Measurements from ENCODE around the gene CDCA7.
"Not testable (repeated sequence)": the region's sequence is repeated elsewhere in the genome, so short reads cannot be mapped to it uniquely, and the experiment has no call there.

Gene CDCA7

DNA sequence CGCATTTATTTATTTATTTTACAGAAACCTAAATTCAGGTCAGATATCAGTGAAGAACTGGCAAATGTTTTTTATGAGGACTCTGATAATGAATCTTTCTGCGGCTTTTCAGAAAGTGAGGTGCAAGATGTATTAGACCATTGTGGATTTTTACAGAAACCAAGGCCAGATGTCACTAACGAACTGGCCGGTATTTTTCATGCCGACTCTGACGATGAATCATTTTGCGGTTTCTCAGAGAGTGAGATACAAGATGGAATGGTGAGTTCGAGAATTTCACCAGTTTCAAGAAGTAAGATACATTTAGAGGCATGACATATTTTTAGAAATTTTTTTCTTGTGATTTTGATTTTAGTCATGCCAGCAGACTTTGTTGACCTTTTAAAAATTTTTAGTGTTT is 4.6 kb downstream of the CDCA7 start:
- DNase-seq, result peak; percentile 24

DNA sequence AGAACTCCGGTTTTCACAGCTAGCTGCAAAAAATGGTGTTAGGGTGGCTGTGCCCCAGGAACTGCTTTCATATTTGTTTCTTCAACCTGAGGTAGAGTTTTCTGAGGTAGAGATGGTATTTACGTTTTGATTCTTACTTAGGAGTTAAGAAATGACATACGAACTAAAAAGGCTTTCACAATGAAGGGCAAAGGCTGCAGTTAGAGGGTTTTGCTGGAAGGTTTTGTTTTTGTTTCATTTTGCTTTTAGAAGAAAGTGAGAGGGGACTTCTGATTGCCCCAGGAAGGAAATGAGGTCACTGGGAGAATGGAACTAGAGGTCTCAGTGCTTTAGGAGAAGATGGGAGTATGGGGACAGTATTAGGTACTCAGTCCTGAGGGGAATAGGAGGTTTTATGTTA is 15.5 kb downstream of the CDCA7 start:
- no peak for DNase-seq

DNA sequence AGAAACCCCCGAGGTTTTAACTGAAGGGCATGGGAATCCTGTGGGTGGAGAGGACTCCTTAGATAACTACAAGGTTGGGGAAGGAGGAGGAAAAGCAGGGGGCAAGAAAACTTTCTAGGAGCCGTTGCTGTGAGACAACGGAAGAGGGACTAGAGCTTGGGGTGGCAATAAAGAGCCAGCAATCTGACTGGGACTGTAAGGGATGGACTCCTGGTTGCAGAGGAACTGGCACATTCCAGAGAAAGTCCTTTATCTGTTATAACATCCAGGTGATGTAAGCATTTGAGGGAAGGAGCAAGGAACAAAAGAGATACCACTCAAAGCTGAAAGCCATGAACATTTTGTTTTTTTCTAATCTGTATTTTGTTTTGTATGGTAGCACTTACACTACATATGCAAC is 16.4 kb downstream of the CDCA7 start:
- DNase-seq, result no peak

DNA sequence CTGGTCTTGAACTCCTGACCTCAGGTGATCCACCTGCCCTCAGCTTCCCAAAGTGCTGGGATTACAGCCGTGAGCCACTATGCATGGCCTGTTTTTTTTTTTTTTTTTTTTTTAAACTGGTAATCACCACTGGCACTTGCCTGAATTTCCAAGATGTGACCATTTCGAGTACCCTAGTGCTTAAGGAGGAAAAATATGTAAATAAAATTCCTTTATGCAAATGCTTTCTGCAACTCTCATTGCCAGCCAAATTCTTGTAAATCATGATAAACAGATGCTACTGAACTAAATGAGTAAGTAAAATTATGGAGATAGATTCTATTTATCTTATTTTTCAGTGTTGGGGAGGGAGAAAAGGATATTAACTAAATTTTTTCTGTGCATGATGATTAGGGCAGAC is 18.6 kb downstream of the CDCA7 start:
- DNase-seq, result no peak

DNA sequence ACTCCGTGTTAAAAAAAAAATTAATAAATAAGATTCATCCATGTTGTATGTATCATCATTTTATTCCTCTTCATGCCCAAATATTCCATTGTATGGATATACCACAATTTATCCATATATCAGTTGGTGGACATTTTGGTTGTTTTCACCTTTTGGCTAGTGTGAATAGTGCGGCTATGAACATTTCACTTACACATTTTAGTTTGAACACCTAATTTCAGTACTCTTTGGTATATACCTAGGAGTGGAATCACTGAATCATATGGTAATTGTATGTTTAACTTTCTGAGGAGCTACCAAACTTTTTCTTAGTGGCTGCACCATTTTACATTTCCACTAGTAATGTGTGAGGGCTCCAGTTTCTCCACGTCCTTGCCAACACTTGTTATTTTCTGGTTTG is 20.0 kb downstream of the CDCA7 start:
- no peak for DNase-seq

DNA sequence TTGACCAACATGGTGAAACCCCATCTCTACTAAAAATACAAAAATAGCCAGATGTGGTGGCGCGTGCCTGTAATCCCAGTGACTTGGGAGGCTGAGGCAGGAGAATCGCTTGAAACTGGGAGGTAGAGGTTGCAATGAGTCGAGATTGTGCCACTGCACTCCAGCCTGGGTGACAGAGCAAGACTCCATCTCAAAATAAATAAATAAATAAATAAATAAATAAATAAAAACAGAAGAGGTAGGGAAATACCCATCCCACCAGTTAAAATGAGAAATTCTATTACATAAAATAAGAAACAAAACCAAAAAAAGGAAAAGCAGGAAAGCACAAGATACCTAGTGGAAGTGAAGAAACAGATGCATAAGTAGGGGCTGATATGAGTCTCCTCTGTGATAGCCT is 30.9 kb downstream of the CDCA7 start:
- DNase-seq, result not testable (repeated sequence)

DNA sequence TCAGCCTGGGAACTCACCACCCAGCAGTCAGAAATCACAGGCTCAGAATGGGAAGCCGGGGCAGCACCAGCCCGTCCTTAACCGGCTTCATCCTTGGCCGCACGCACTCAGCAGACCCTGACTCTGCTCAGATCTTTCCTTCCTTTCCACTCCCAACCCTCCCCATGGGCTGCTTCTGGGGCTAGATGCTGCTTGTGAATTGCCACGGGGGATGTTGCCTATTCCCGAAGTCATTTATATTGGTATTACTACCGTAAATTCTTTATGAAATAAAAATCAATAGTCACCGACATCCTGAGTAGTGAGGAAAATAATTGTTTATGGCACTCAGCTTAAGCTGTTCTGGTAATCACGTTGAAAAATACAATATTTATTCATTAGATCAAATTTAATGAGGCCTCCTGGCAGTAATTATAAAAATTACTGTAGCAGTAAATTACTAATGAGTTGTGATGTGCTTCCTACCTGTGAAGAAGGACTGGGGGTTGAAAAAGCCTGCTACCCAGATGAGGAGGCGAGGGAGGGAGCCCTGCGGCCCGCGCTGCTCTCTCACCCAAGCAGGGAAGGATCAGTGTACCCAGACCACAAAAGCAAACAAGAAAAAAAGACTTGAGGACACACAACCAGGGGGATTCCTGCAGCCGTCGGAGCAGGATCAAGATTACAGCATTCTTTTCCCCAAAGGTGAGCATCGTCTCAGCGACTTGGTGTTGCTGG is 31.5 kb downstream of the CDCA7 start:
- DNase-seq, result no peak

DNA sequence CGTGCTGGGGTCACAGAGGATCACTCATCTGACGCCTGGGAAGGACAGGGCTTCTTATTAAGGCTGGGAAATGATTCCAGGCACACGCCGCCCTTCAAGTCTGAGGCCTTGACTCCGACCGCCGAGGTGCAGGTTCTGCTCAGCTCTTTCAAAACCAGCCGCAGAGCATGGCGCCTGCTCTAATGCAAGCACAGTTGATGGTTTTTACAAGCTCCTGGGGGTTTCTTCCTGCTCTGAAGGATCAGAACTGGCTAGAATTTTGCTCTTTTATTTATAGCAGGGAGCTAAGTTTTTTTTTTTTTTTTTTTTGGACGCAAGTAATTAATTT is 32.0 kb downstream of the CDCA7 start:
- DNase-seq, result no peak

DNA sequence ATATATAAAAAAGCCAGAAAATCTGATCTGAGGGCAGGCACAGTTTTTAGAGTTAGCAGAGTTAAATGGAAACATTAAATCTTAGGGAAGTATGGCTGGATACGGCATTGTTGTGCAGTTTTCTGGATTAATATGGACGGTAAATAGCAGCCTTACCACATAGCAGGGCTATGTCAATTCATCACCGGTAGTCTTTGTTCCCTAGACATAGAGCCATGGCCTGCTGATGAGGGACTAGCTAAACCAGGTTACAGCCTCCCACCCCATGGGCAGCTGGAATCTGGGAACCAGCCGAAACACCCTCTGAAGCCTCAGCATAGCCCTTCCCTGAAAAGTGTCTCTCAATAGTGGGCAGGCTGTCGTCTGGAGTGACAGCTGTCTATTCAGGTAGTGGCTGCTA is 32.4 kb downstream of the CDCA7 start:
- no peak for DNase-seq

DNA sequence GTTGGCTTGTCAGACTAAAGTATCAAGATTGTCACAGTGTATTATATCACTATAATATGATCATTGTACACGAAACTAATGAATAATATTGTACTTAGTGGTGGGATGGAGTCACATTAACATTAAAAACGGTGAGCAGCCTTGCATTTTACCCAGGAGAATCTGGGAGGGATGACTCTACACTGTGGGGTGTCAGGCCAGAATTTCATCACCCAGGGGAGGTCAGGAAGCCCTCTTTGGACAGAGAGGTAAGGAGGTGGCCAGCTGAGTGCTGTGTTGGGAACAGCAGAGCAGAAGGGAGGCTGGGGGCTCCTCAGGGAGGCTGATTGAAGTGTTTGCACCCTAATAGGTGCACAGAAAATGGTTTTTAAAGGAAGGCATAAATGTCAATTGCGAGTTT is 33.0 kb downstream of the CDCA7 start:
- DNase-seq, result no peak

DNA sequence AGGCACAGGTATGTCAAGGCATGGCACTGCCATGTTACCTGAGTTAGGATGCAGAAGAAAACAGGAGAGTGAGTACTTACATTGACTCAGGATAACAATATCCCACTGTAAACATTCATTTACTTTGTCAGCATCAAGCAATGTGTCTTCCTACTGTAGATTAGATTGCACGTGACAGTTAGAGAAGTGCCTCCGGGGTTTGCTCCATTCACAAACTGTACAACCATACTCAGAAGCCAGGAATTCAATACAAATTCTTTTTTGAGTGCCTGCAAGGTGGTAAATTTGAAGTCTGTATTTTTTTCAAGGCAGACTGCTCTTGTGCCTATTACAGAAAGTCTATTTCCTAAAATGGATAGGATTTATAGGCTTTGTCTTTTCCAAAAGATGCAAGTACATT is 34.1 kb downstream of the CDCA7 start:
- DNase-seq, result no peak

DNA sequence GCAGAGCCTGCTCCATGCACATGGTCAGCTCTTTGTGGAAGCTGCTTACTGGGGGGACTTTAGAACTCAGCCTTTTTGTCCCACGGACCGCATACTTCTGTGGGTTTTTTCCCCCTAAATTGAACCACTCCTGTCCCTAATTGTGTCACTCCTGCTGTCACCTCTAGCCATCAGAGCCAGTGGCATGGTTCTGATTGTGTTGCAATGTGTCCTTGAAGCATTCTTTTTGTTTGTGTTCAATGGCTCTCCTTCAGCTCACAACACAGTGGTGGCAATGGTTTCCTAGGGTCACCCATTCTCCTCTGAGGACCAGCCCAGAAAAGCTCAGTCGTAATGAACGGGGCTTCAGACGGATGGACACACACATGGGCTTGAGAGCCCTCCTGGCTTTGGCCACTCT is 35.4 kb downstream of the CDCA7 start:
- DNase-seq, result no peak

DNA sequence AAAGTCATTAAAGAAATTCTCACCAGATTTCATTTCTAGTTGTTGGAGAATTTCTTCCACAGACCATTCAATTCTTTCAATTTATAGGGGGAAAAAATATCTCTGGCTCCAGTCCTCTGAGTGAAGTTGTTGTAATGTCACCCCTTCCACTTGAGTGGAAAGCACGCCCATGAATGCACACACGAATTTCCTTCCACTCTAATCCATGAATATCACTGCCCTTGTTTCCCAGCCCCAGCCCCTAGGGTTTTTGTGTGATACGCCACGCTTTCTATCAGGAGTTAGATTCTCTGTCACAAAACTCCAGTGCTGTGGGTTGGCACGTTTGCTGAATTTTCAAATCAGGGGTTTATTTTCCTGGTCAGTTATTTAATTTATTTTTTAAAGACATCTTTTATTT is 38.1 kb downstream of the CDCA7 start:
- no peak for DNase-seq

DNA sequence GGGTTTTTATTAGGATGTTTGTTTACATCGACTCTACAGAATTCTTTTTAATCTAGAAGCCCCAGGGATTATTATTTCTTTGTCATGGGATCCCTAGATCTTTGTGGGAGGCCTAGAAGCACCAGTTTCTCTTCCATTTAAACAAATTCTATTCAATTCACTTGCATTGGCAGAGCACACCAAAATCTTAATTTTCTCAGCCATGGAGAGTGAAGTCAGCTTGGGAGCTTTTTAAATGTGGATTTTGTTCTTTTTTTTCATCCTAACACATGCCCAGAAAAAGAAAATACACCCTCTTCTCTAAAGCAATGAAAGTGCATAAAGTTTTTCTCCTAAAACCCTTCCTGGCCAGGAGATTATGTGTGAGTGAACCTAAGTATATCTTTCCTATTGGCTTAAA is 38.5 kb downstream of the CDCA7 start:
- no peak for DNase-seq

DNA sequence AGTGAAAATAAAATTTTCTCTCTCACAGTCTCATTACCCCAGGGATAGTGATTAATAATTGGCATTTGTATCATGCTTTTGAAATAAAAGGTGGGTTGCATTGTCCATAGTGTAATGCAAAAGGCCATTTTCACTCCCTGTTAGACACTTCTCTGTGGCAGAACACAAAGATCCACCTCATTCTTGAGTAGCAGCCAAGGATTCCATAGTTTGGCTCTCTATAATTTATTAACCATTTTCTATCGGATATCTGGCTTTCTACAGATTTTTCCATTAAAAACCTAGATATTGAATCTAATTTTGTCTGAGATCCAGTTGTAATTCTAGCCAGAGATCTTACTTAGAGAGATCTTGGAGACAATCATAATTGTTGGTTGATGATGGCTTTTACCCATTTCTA is 39.0 kb downstream of the CDCA7 start:
- DNase-seq, result no peak

DNA sequence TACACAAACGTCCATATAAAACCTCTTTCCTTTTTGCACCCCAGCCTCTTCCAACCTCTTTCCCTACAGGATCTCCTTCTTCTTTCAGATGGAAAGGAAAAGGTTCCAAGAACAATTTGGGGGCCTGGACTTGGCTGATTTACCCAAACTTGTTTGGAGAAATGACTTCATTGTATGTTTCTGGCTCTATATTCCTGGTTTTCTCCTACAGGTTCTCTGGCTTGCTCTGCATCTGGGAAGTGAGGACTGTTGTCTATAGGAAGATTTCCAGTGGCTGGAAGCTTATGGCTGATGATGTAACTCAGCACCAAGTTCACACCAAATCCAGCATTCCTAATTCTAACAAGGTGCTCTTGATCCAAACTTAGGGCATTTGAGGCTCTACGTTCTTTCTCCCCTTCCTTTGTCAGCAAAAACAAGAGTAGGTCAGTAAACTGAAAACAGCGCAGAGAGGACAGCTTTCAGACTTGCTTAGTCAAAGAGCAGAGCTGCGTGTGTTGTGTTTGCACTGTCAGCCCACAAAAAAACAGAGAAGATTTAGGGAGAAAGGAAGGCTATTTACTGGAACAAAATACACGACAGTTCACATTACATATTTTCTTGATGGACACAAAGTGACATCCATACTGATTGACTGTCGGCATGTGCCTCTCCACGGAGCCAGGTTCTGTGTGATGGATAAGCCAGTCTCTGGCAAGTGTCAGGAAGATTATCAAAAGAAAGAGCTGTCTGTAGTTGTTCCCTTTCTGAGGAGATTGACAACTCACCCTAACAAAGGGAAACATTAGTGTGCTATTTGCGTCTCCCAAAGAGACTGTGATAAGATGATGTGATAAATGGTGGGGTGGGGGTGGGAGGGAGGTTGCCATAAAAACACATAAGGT is 39.7 kb downstream of the CDCA7 start:
- DNase-seq, result no peak

DNA sequence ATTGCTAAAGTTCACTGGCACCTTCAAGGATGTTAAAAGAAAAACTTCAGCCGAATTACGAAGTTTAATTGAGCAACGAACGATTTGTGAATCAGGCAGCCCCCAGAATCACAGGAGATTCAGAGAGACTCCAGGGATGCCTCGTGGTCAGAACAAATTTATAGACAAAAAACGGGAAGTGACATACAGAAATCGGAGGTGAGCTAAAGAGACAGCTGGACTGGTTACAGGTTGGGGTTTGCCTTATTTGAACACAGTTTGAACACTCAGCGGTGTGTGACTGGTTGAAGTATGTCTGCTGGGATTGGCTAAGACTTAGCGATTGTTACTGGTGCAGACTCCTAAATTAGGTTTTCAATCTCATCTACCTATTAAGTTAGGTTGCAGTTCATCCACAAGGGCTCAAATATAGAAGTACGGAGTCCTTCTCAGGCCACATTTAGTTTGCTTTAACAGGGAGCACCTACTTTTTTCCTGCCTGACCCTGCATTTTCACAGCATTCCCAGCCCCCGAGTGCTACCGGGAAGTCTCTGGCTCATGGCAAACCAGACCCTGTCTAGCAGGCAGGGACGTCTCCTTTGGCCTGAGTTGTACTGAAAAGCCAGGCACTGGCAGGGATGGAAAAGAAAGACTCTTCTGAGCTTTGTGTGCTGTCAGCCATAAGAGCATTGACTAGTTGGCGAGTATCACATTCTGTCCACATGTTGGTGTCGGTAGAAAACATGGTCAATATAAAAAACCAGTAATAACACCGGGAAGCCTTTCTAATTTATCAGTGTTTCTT is 41.1 kb downstream of the CDCA7 start:
- no peak for DNase-seq

DNA sequence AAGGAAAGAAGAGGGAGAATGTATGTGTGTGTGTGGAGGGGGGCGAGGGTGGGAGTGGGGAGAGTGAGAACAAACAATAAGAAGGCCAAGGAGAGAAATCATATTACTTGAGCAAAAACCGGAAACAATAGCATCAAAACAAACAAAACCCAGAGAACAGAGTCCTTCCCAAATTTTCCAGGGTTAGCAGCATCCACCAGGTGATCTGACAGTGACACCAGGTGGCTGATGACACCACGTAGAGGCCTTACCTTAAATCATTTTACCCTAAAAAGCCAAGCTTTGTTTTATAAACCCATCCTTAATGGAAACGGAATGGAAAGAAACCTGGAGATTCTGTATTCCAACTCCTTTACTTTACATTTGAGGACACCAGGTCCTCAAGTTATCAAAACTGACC is 42.9 kb downstream of the CDCA7 start:
- no peak for DNase-seq

DNA sequence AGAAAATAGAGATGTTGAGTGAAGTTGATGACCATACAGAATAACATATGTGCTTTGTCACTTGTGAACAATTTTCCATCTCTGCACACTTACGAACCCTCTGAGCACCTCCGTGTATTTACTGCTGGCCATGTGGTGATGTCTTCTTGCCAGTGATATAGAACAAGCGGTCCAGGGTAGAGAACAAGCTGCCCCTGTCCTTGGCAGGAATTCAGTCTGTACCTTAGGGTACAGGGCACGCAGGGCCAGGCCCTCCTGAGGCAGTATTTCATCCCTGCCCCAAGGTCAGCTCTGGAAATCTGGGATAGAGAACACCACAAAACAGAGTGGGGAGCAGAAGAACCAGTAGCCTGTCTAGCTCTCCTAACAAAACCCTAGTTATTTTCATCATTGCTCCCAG is 44.6 kb downstream of the CDCA7 start:
- DNase-seq, result no peak

DNA sequence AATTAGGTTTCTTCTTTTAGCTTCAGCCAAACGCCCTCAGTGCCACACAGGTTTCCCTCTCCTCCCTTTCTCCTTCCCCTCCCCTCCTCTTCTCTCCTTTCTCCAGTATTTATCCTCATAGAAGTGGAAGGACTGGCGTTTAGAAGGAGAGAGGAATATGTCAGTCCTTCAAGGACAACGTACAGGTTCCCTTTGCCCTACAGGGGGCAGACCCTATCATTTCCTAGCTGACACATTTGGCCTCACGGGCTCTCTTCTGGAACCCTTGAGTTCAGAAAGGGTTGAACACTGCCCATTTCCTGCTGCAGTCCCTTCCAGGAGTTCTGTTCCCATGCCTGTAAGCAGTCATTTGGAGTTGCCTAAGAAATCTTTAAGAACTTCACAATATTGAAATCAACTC is 46.1 kb downstream of the CDCA7 start:
- DNase-seq, result no peak

DNA sequence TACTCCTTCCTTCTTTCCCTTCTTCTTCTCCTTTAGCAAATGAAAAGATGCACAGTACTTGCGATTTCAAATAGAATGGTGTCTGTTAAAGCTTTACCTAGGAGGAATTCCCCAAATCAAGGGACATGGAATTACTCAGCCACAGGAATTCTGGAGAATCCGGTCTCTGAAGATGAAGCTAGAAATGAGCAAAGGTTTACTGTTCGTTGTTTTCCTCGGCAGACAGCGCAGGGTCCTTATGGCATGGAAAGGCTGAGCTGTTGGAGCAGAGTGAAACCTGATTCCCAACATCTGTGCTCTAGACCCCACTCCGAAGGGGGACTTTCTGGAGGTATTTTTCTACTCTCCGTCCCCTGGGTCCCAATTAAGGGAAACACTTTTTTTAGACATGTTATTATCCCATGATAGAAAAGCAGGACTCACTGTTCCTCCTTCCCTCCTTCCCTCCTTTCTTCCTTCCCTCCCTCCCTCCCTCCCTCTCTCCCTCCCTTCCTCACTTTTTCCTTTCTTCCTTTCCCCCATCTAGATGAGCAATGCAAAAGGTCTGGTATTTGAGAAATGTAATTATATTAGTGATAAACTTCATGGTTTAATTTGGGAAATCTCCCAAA is 47.1 kb downstream of the CDCA7 start:
- peak; percentile 11 for DNase-seq

DNA sequence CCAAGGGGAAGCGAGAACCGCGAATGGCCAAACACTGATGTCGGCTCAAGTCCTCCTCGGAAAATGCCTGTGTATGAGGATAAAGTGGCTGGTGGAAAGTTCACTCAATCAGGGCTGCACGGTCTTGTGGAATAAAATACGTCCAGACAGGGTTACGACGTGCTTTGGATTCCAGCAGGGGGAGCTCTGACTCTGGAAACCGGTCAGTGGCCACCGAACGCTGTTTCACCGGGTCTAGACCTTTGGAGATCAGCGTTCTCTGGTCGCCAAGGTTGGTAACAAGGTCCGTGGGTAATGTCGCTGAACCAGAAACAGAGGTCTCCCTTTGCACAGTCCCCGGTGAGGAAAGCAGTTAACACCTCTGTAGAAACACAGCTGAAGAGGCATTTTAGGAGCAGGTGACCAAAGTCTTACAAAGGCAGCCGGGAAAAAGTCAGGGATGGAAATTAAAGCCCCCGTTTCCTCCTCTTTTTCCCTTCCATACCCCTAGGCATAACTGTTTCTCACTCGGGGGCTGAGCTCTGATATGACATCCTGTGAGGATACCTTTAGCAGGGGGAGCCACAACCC is 47.8 kb downstream of the CDCA7 start:
- peak; percentile 77 for DNase-seq
